H9 (cell line): ENCODE results near the gene ADCY5. TPM values are rescaled to one million over a fixed set of nuclear protein-coding genes. Genes with fewer than 3 reads are reported as not detected.

Experiments used
- DNase-seq: peaks from one replicate; pipeline ENCODE4 v3.0.0-alpha.2; 2017
- H2AFZ ChIP-seq: one replicate; pipeline ENCODE4 v1.6.1; 2013; ENCODE audit warnings: mild to moderate bottlenecking, low read length, control low read depth, moderate library complexity
- H2AK5ac ChIP-seq: 2 replicates; pipeline ENCODE4 v1.6.1; 2013; ENCODE audit warnings: low read length, control low read depth, mixed read lengths; ENCODE audit not compliant: insufficient read length
- H2BK120ac ChIP-seq: one replicate; pipeline ENCODE4 v1.6.1; 2013; ENCODE audit warnings: low read depth, mild to moderate bottlenecking, low read length, control low read depth, inconsistent platforms; ENCODE audit not compliant: poor library complexity, severe bottlenecking
- H2BK12ac ChIP-seq: 2 replicates; pipeline ENCODE4 v1.6.1; 2013; ENCODE audit warnings: low read length, control low read depth, mixed read lengths, low read depth; ENCODE audit not compliant: insufficient read length
- H2BK15ac ChIP-seq: 2 replicates; pipeline ENCODE4 v1.6.1; 2013; ENCODE audit warnings: low read depth, low read length, control low read depth
- H2BK20ac ChIP-seq: one replicate; pipeline ENCODE4 v1.6.1; 2013; ENCODE audit warnings: low read depth, mild to moderate bottlenecking, low read length, control low read depth, inconsistent platforms; ENCODE audit not compliant: poor library complexity, severe bottlenecking
- H2BK5ac ChIP-seq: 2 replicates; pipeline ENCODE4 v1.6.1; 2013; ENCODE audit warnings: low read length, control low read depth, mixed read lengths; ENCODE audit not compliant: insufficient read length
- H3K14ac ChIP-seq: 2 replicates; pipeline ENCODE4 v1.6.1; 2013; ENCODE audit warnings: low read length, control low read depth; ENCODE audit not compliant: insufficient read depth
- H3K18ac ChIP-seq: 2 replicates; pipeline ENCODE4 v1.6.1; 2013; ENCODE audit warnings: low read depth, mild to moderate bottlenecking, mixed read lengths, low read length, control low read depth; ENCODE audit not compliant: insufficient read length
- H3K23ac ChIP-seq: 2 replicates; pipeline ENCODE4 v1.6.1; 2013; ENCODE audit warnings: low read length, control low read depth, mixed read lengths, low read depth; ENCODE audit not compliant: insufficient read length
- H3K23me2 ChIP-seq: 2 replicates; pipeline ENCODE4 v1.6.1; 2013; ENCODE audit warnings: low read depth, mild to moderate bottlenecking, mixed read lengths, low read length, control low read depth; ENCODE audit not compliant: insufficient read length, poor library complexity, severe bottlenecking
- H3K27ac ChIP-seq: 2 replicates; pipeline ENCODE4 v1.5.1; 2013; ENCODE audit warnings: low read length, control low read depth, mixed read lengths, low read depth; ENCODE audit not compliant: insufficient read length
- H3K27me3 ChIP-seq: 2 replicates; pipeline ENCODE4 v1.6.1; 2013; ENCODE audit warnings: low read length, control low read depth, inconsistent platforms; ENCODE audit not compliant: insufficient read depth
- H3K4ac ChIP-seq: 2 replicates; pipeline ENCODE4 v1.6.1; 2013; ENCODE audit warnings: low read depth, mild to moderate bottlenecking, control low read depth, inconsistent platforms, low read length, moderate library complexity
- H3K4me1 ChIP-seq: 2 replicates; pipeline ENCODE4 v1.6.1; 2013; ENCODE audit warnings: low read length, control low read depth, inconsistent platforms; ENCODE audit not compliant: insufficient read depth
- H3K4me2 ChIP-seq: 2 replicates; pipeline ENCODE4 v1.6.1; 2013; ENCODE audit warnings: low read length, control low read depth, mixed read lengths; ENCODE audit not compliant: insufficient read length, insufficient read depth
- H3K56ac ChIP-seq: 2 replicates; pipeline ENCODE4 v1.6.1; 2013; ENCODE audit warnings: low read depth, mild to moderate bottlenecking, mixed read lengths, low read length, control low read depth; ENCODE audit not compliant: insufficient read length
- H3K79me1 ChIP-seq: 2 replicates; pipeline ENCODE4 v1.6.1; 2013; ENCODE audit warnings: low read depth, mild to moderate bottlenecking, moderate library complexity, low read length, control low read depth, inconsistent platforms; ENCODE audit not compliant: insufficient read depth, poor library complexity, severe bottlenecking
- H3K79me2 ChIP-seq: 2 replicates; pipeline ENCODE4 v1.6.1; 2013; ENCODE audit warnings: low read length, control low read depth, inconsistent platforms; ENCODE audit not compliant: insufficient read depth
- H3K9ac ChIP-seq: 2 replicates; pipeline ENCODE4 v1.6.1; 2013; ENCODE audit warnings: low read length, control low read depth, mixed read lengths; ENCODE audit not compliant: insufficient read length; ENCODE audit errors: extremely low read depth
- H3K9me3 ChIP-seq: one replicate; pipeline ENCODE4 v1.6.1; 2013; ENCODE audit warnings: low read depth, low read length, inconsistent platforms; ENCODE audit not compliant: control insufficient read depth
- H3T11ph ChIP-seq: one replicate; pipeline ENCODE4 v1.6.1; 2013; ENCODE audit warnings: mild to moderate bottlenecking, low read length, control low read depth, inconsistent platforms
- H4K20me1 ChIP-seq: one replicate; pipeline ENCODE4 v1.6.1; 2013; ENCODE audit not compliant: control insufficient read depth, insufficient read length, insufficient read depth
- H4K5ac ChIP-seq: 2 replicates; pipeline ENCODE4 v1.6.1; 2013; ENCODE audit warnings: low read depth, mild to moderate bottlenecking, mixed read lengths, low read length, control low read depth; ENCODE audit not compliant: insufficient read length
- H4K8ac ChIP-seq: replicated peaks from 2 replicates; pipeline ENCODE4 v1.6.1; 2013; ENCODE audit warnings: low read length, control low read depth, mixed read lengths, low read depth; ENCODE audit not compliant: insufficient read length
- H4K91ac ChIP-seq: 2 replicates; pipeline ENCODE4 v1.6.1; 2013; ENCODE audit warnings: low read depth, mild to moderate bottlenecking, moderate library complexity, mixed read lengths, low read length, control low read depth; ENCODE audit not compliant: insufficient read length
- H3K27ac Mint-ChIP-seq, 3 experiments: 2 replicates in 2 of 3; 3 replicates in 1 of 3; pipeline ENCODE4 v1.8.0; 2020 to 2021; ENCODE audit warnings: mixed read lengths in 3 of 3, mild to moderate bottlenecking in 1 of 3, moderate library complexity in 1 of 3
- H3K27me3 Mint-ChIP-seq: 2 replicates; pipeline ENCODE4 v1.8.0; 2021; ENCODE audit warnings: low read depth, mild to moderate bottlenecking, moderate library complexity, mixed read lengths
- H3K36me3 Mint-ChIP-seq, 3 experiments: 2 replicates in 2 of 3; 3 replicates in 1 of 3; pipeline ENCODE4 v1.8.0; 2020 to 2021; ENCODE audit warnings: low read depth in 3 of 3, mixed read lengths in 3 of 3; ENCODE audit not compliant: insufficient read depth in 1 of 3
- H3K4me1 Mint-ChIP-seq, 2 experiments: 2 replicates each; pipeline ENCODE4 v1.8.0; 2020; ENCODE audit warnings: mixed read lengths in 2 of 2
- H3K4me3 Mint-ChIP-seq, 2 experiments: 2 replicates in 1 of 2; 3 replicates in 1 of 2; pipeline ENCODE4 v1.8.0; 2020 to 2021; ENCODE audit warnings: mild to moderate bottlenecking in 2 of 2, mixed read lengths in 2 of 2, moderate library complexity in 1 of 2
- H3K9me3 Mint-ChIP-seq, 2 experiments: 2 replicates in 1 of 2; 3 replicates in 1 of 2; pipeline ENCODE4 v1.8.0; 2020; ENCODE audit warnings: mild to moderate bottlenecking in 2 of 2, mixed read lengths in 2 of 2, moderate library complexity in 1 of 2
- WGBS: extraction: QIAGEN DNeasy Blood & Tissue Kit; methylation state at CpG from one replicate; pipeline ENCODE4 v1.1.7; 2013; ENCODE audit warnings: missing lambda C conversion rate, low lambda C conversion rate, mixed read lengths; ENCODE audit not compliant: insufficient read length; ENCODE audit errors: extremely low coverage; 5-methylcytosine and 5-hydroxymethylcytosine counted together
- total RNA-seq: library from RNA; stranded (reverse); gene quantifications from 2 replicates; pipeline ENCODE4 v1.2.1, GENCODE V29; 2021
- TF ChIP-seq, protein P1 (sequence below): fragments of 200-600 bp; sonication (generic); conservative IDR thresholded peaks from 3 replicates; pipeline ENCODE4 v1.8.0; 2021; ENCODE audit warnings: antibody characterized with exemption, mild to moderate bottlenecking

The ADCY5 gene
- total RNA-seq, 1 experiment from 2014 or later = 5.0 TPM

DNA sequence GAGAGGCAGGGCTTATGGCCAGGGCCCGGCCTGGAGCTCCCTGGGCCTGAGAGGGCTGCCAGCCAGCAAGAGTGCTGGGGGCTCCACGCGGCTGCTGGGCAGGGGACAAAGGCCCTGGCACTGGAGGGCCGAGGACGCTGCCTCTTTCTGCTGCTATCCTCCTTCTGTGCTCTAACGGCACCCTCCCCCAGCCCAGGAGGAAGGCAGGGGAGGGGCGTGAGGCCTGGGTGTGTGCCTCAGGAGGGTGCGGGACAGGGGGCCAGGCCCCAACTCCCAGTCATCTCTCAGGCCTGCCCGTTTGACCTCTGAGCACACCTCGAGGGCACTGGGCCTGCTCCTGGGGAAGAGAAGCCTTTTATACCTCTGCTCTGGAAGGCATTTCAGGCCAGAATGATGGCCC is 115.5 kb downstream of the ADCY5 start:
- H3K27me3 Mint-ChIP-seq = no peaks in the 10 kb centered on the region
- H3K27ac Mint-ChIP-seq = peak overlapping the region in 2 of 3 experiments; percentile 34 to 48; a peak in 1 of 7 replicates
- no peaks in the 10 kb centered on the region for H3K36me3 Mint-ChIP-seq

More for the DNA sequence above, 115.5 kb downstream of the ADCY5 start:
- no peak overlapping the region for H3K4ac ChIP-seq
- peaks cover 0 to 3% of the 10 kb centered on the region in 2 experiments; a peak in 2 of 5 replicates for H3K9me3 Mint-ChIP-seq
- H2AK5ac ChIP-seq = no peak overlapping the region
- no peak overlapping the region for H3K9ac ChIP-seq
- no peak overlapping the region for H3K23ac ChIP-seq
- H3K4me1 Mint-ChIP-seq = peaks cover 8 to 18% of the 10 kb centered on the region in 2 experiments
- no peak overlapping the region for H4K91ac ChIP-seq
- no peak overlapping the region for H2BK5ac ChIP-seq
- no peaks in the 10 kb centered on the region for H3K79me1 ChIP-seq
- H2BK15ac ChIP-seq = no peak overlapping the region
- H2BK120ac ChIP-seq = no peak overlapping the region
- H3K23me2 ChIP-seq = no peaks in the 10 kb centered on the region
- no peak overlapping the region for H3K27ac ChIP-seq
- H3K14ac ChIP-seq = no peak overlapping the region
- H3K79me2 ChIP-seq = no peaks in the 10 kb centered on the region
- H3K18ac ChIP-seq = peak overlapping the region; percentile 19
- no peak overlapping the region for H3K4me3 Mint-ChIP-seq
- H4K8ac ChIP-seq = no peak overlapping the region
- H4K20me1 ChIP-seq = no peaks in the 10 kb centered on the region
- H3K9me3 ChIP-seq = no peaks in the 10 kb centered on the region
- TF ChIP-seq, protein P1, sequence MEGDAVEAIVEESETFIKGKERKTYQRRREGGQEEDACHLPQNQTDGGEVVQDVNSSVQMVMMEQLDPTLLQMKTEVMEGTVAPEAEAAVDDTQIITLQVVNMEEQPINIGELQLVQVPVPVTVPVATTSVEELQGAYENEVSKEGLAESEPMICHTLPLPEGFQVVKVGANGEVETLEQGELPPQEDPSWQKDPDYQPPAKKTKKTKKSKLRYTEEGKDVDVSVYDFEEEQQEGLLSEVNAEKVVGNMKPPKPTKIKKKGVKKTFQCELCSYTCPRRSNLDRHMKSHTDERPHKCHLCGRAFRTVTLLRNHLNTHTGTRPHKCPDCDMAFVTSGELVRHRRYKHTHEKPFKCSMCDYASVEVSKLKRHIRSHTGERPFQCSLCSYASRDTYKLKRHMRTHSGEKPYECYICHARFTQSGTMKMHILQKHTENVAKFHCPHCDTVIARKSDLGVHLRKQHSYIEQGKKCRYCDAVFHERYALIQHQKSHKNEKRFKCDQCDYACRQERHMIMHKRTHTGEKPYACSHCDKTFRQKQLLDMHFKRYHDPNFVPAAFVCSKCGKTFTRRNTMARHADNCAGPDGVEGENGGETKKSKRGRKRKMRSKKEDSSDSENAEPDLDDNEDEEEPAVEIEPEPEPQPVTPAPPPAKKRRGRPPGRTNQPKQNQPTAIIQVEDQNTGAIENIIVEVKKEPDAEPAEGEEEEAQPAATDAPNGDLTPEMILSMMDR = no peak
- H2AFZ ChIP-seq = no peak overlapping the region
- no peak overlapping the region for H3K4me2 ChIP-seq
- no peaks in the 10 kb centered on the region for H3K27me3 ChIP-seq
- no peak for DNase-seq
- no CpG with 5 or more reads among the region's 10 CpGs for WGBS
- no peak overlapping the region for H4K5ac ChIP-seq
- H3K4me1 ChIP-seq = no peaks in the 10 kb centered on the region
- no peak overlapping the region for H3K56ac ChIP-seq
- H3T11ph ChIP-seq = no peak overlapping the region
- no peak overlapping the region for H2BK20ac ChIP-seq
- no peak overlapping the region for H2BK12ac ChIP-seq
